A172 (cell line): ENCODE results near the gene BYSL. TPM values are rescaled to one million over a fixed set of nuclear protein-coding genes. Genes with fewer than 3 reads are reported as not detected.
"Not testable (repeated sequence)": the region's sequence is repeated elsewhere in the genome, so short reads cannot be mapped to it uniquely, and the experiment has no call there.

Source experiments
- DNase-seq: peaks from one replicate; pipeline ENCODE4 v3.0.0-alpha.2; 2015; ENCODE audit warnings: low spot score
- total RNA-seq: library from RNA; depleted of rRNA; stranded (reverse); fragments of >200 nt; shearing (Covaris generic); gene quantifications from 2 replicates; pipeline ENCODE4 v1.2.3, GENCODE V29; 2014

BYSL gene
- total RNA-seq, 1 experiment from 2014 or later: 14.1 TPM

DNA sequence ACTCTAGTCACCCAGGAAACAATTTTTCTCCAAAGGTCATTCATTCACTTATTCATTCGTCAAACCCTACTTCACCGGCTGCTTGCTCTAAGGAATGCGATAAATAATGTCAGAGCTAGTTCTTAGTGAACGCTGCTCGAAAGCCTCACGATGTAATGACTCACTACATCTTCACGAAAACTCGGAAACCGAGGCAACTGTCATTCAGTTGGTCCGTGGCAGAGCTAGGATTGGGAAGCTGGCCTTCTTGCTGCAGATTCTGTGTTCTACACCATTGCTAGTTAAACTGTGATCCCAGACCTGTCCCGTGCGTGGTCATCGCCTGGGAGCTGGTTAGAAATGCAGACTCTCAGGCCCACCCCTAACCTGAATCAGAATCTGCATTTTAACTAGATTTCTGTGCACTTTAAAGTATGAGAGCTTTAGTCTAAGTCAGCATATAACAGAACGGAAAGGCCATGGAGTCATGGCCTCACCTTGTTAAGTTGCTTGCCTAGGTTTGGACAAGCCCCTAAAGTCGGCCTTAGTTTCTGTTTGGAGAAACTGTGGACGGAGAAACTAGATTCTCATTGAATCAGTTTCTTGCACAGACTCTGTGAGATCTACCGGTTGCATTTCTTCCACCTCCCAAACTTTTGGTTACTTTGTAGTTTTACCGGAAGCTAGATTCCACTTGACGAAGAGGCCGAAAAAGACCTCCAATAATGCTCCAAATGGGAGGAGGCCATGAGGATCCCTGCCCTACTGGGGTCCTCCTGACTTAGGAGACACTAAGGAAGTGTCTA, 21.0 kb downstream of the BYSL start:
- DNase-seq: no peak

DNA sequence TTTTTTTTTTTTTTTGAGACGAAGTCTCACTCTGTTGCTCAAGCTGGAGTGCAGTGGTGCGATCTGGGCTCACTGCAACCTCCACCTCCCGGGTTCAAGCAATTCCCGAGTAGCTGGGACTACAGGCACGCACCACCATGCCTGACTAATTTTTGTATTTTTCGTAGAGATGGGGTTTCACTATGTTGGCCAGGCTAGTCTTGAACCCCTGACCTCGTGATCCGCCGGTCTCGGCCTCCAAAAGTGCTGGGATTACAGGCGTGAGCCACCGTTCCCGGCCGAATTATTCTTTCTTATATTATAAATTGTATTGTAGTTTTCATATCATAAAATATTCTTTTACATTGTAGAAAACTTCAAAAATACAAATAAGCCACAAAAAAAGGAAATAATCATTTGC, 21.6 kb downstream of the BYSL start:
- DNase-seq: not testable (repeated sequence)

DNA sequence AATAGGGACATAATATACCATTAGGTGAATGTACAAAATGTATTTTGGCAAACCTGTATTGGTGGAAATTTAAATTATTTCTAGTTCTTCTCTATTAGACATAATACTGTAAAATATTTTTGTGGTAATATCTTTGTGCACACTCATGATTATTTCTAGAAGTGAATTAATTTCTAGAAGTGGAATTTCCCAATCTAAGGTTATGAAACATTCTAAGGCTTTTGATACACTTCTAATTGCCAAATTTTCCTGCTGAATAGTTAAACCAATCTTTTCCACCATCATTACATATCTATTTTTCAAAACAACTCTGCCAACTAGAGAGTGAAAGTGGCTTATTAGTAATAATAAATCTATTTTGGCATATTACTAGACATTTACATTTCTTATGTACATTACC, 22.2 kb downstream of the BYSL start:
- no peak for DNase-seq

- no peak for DNase-seq
Observed at GRCh38 chr6:41947581-41948220, 26.4 kb downstream of the BYSL start.

- DNase-seq: no peak
Observed at GRCh38 chr6:41954668-41955067, 33.4 kb downstream of the BYSL start.

- DNase-seq: no peak
Observed at GRCh38 chr6:41955412-41955811, 34.1 kb downstream of the BYSL start.

DNA sequence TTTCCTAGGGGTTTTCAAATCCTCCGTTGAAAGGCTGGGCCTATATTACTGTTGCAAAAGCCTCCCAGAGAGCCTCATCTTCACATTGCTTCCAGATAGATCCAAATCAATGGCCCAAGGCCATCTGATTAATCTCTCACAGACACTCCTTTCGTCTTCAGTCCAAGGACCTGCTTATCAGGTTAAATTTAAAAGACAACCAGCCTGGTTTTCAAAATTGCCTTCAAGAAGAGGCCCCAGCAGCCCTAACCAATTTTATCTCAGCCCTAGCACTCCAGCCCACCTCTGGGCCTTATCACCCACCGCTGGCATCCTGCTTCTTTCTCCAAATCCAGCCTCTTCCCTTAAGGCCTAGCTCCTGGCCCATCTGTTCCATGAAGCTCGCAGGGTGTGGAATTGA, 35.8 kb downstream of the BYSL start:
- DNase-seq: no peak

GRCh38 chr6:41958022-41958856, 36.9 kb downstream of the BYSL start:
- no peak for DNase-seq

- no peak for DNase-seq
Observed at GRCh38 chr6:41960028-41960427, 38.7 kb downstream of the BYSL start.

GRCh38 chr6:41963371-41963770, 42.1 kb downstream of the BYSL start:
- no peak for DNase-seq

GRCh38 chr6:41964201-41964887, 43.0 kb downstream of the BYSL start:
- DNase-seq: no peak

- DNase-seq: no peak
Observed at GRCh38 chr6:41965429-41966213, 44.3 kb downstream of the BYSL start.

GRCh38 chr6:41966214-41966920, 45.1 kb downstream of the BYSL start:
- DNase-seq: peak; percentile 28

DNA sequence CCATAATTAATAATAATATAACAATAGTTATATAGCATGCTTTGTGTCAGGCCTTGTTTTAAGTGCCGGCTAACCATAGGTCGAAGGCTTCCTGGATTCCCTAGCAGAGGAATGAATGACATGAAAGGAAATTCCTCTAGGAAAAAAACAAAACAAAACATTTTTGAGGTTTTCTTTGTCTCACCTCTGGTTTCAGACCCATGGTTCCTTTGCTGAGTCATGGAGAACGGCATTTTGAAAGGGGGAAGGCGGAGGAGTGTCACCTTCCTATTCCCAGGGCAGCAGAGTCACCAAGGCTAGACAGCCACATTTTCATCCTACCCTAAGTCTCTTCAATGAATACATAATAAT, 45.6 kb downstream of the BYSL start:
- DNase-seq: peak; percentile 87

DNA sequence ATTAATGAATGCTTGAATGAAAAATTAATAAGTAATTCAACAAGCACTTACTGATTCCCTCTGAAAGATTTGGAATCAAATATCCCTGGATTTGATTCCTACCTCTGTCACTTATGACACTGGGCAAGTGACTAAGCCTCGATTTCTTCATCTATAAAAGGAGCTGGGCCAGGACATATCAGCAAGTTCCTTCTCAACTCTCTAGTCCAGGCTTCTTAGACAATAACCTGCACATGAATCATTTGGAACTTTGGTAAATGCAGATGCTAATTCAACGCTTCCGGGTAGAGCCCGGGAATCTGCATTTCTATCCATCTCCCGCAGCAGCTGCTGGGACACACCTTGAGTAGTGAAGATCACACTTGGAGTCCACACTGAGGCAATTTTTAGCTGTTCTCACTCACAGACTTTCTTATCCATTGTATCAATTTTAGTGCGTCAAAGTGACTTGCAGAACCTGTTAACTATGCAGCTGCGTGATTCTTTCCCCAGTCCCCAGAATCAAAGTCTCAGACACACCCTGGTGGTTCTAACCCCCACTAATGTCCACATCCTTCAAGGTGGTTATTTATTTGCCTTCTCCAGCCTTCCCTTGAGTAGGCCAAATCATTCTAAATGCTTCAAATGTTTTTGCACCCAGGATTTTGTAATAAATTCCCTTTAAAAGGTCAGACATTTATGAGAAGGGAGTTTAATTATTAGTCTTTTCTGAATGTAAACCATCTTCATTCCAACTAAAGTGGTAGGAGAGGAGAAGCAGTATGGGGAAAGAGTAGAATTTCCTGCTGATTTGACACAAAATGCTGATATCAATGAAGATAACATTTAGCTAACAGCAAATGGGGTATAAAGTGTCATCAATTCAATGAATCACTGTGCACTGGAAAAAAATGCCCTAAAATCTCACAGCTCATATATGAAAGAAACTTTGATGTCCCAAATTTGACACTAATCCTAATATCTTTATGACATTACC, 46.3 kb downstream of the BYSL start:
- no peak for DNase-seq

DNA sequence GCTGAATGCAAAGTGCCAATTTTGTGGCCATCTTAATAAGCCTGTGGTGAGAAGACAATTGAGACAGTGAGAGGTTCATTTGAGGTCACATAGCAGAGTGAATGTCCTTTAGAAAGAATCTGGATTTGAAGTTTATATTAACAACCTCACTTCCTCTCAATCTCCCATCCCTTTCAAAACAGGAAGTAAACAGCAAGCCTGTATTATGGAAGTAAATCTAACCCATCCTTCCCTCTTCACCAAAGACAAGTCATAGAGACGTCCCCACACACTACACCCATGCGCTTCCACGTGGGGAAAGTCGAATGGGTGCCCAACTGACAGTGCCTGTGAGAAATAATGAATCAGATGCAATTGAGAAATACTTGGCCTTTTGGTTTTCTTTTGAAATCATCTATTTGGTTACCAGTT, 49.1 kb downstream of the BYSL start:
- peak; percentile 50 for DNase-seq

- DNase-seq: no peak
Observed at GRCh38 chr6:41972826-41973225, 51.5 kb downstream of the BYSL start.

- DNase-seq: no peak
Observed at GRCh38 chr6:41974281-41974825, 53.1 kb downstream of the BYSL start.

DNA sequence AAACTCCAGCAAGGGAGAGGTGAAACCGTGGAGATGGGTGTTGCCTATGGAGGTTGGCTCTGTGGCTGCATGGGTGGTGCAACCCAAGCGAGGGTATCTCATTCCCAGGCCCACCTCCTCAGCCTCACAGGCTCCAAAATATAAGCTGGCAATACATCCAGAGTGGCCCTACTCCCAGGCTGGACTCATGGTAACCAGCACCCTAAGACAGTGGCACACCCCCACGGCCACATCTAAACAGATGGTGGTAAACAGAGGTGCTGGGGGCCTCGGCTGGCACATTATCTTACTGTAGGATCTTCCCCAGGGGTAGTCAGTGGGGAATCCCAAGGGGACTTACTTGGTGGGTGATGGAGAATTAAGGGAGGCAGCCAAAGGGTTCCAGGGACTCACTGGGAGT, 54.0 kb downstream of the BYSL start:
- no peak for DNase-seq
